Stomach smooth muscle (tissue), 2 donors: ENCODE measurements around the gene FTCDNL1.

ENCODE experiments used
- H3K27ac ChIP-seq: one replicate; pipeline ENCODE4 v1.7.0; 2013; ENCODE audit warnings: mild to moderate bottlenecking, low read length, inconsistent platforms
- H3K27me3 ChIP-seq, 2 donors: one replicate each; pipeline ENCODE4 v1.7.0; 2013; ENCODE audit warnings: low read length in 2 of 2; ENCODE audit not compliant: insufficient read depth in 2 of 2, control insufficient read depth in 1 of 2
- H3K36me3 ChIP-seq, 2 donors: one replicate each; pipeline ENCODE4 v1.7.0; 2013; ENCODE audit warnings: low read length in 2 of 2; ENCODE audit not compliant: control insufficient read depth in 2 of 2, insufficient read depth in 2 of 2
- H3K4me1 ChIP-seq: one replicate; pipeline ENCODE4 v1.7.0; 2013; ENCODE audit warnings: low read length; ENCODE audit not compliant: control insufficient read depth, insufficient read depth
- H3K4me3 ChIP-seq, 2 donors: one replicate each; pipeline ENCODE4 v1.7.0; 2013; ENCODE audit warnings: low read length in 2 of 2
- H3K9ac ChIP-seq, 2 donors: one replicate each; pipeline ENCODE4 v1.7.0; 2013; ENCODE audit warnings: low read length in 2 of 2, mild to moderate bottlenecking in 1 of 2
- H3K9me3 ChIP-seq, 2 donors: one replicate each; pipeline ENCODE4 v1.7.0; 2013; ENCODE audit warnings: low read length in 2 of 2; ENCODE audit not compliant: control insufficient read depth in 2 of 2
- donor health status: healthy.
- donor health status: Pancreatic carcinoma.

FTCDNL1 gene

DNA sequence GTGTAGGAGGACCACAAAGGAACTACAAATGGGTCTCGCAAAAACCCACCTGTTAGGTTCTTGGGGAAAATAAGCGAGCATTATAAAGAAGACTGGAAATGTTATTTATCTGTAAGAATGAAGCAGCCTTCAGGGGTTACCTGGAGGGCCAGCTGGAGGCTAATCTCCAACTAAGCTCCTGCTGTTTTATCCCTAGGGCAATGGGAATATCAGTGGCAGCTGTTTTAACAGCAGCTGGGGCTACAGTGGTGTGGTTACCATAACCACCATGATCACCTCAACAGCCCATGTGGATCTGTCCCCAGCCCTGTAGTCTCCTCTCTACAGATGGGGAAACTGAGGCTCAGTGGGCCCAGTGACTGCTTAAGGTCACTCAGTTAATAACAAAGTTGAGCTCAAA is 108.1 kb downstream of the FTCDNL1 start:
- no peak overlapping the region for H3K4me3 ChIP-seq
- H3K36me3 ChIP-seq: no peaks in the 10 kb centered on the region
- no peak overlapping the region for H3K9ac ChIP-seq
- H3K27me3 ChIP-seq: no peaks in the 10 kb centered on the region
- H3K9me3 ChIP-seq: no peaks in the 10 kb centered on the region
- peaks cover 6% of the 10 kb centered on the region for H3K4me1 ChIP-seq
- H3K27ac ChIP-seq: no peak overlapping the region

DNA sequence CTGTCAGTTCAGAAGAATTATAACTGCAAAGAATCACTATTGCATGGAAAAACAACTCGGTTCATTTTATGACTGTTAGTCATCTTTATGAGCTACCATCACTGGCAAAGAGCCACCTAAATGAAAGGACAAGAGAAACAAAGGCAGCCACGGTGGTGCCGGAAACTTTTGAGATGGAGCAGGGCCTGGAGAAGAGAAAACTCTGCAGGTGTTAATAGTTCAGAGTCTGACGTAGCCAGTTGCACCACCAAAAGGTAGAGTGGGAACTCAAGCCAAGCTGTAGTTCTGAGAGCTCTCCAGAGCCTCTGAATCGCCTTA is 110.9 kb downstream of the FTCDNL1 start:
- Histone ChIP-seq H3K9me3 (no peaks in the 10 kb centered on the region), H3K36me3 (no peaks in the 10 kb centered on the region), H3K4me1 (peaks cover 6% of the 10 kb centered on the region), H3K9ac (no peak overlapping the region), H3K27me3 (peaks cover 0 to 2% of the 10 kb centered on the region in 2 donors), H3K4me3 (no peak overlapping the region), H3K27ac (no peak overlapping the region)

DNA sequence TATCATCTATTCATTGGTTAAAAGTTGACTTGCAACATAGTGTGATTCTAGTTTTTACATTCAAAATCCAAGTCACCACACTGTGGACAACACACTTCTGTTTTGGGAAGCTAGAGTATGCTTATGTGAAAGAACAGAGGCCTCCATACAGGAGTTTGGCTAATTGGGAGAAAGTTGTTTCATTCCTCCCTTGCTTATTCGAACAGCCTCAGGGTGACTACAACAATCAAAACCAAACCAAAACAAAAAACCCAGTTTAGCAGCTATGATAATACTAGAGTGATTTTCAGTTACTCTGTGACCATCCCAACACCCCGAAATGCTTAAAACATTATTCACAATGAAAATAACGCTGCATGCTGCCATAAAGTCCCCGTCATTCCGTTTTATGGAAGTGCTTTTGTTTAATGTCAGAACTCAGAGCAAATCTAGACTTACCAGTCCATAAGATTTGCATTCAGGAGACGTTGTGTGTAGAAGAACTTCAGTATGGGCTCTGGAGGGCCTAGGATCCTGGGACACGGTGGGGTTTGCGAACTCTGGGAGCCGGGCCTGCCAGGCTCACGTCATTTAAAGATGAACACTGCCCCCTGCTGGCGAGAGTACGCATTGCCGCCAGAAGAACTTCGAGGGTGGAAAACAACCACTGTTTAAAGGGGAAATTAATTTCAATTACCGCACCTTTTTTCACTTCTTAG is 111.4 kb downstream of the FTCDNL1 start:
- H3K4me3 ChIP-seq: peak overlapping the region in 1 of 2 donors; percentile 35
- peak overlapping the region; percentile 35 to 51 for H3K9ac ChIP-seq
- peaks cover 0 to 2% of the 10 kb centered on the region in 2 donors for H3K27me3 ChIP-seq
- H3K4me1 ChIP-seq: peaks cover 6% of the 10 kb centered on the region
- H3K36me3 ChIP-seq: no peaks in the 10 kb centered on the region
- no peak overlapping the region for H3K27ac ChIP-seq
- H3K9me3 ChIP-seq: no peaks in the 10 kb centered on the region

DNA sequence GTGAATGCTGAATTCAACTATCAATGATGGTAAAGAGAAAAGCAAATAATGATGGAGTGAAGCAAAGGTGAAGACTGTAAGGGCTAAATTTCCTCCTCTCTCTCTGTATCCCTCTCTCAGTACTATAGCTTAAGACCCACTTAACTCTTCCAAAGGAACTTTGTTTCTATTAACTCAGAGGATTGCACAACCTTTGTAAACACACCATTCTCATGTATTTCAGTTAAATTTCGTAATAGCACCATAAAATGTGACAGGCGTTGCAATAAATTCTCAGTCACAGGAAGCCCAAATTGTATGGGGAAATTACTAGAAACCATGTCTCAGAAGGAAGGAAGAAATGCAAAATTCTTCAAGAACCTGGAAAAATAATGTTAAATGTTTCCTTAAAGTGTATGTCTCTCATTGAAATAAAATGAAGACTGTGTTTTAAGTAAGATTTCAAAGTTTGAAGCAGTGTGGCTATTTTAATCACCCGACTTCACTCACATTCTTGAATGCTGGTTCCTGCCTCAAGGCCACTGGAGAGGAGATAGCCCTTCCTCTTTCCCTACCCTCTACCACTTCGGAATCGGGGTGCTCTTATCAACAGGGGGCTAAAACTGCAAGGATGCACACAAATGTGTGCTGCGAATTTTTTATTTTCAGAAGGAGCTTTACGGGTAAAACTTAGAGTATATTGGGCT is 112.1 kb downstream of the FTCDNL1 start:
- H3K4me3 ChIP-seq: no peak overlapping the region

DNA sequence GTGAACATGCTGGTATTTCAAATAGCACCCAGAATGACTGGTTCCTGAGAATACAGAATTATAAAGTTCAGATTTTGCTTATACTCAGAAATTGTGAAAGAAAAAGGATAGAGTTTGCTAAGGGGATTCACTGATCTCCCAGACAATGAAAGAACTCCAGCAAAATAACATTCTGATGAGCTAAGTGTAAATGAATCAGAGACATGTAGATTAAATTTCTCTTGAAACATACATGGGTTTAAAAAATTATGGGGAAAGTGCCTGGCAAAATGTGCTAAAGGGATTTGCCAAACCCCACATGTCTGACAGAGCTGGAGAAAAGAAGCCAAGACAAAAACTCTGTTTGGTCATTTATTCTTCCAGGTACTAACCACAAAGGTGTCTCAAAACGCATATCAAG is 116.3 kb downstream of the FTCDNL1 start:
- no peak overlapping the region for H3K9ac ChIP-seq
- no peaks in the 10 kb centered on the region for H3K36me3 ChIP-seq
- no peak overlapping the region for H3K27ac ChIP-seq
- peaks cover 0 to 2% of the 10 kb centered on the region in 2 donors for H3K27me3 ChIP-seq
- no peak overlapping the region for H3K4me3 ChIP-seq
- H3K4me1 ChIP-seq: peaks cover 2% of the 10 kb centered on the region
- H3K9me3 ChIP-seq: peaks cover 0 to 2% of the 10 kb centered on the region in 2 donors

More for the DNA sequence above, 112.1 kb downstream of the FTCDNL1 start:
- Histone ChIP-seq H3K4me1 (peaks cover 6% of the 10 kb centered on the region), H3K9me3 (no peaks in the 10 kb centered on the region), H3K27me3 (peaks cover 0 to 2% of the 10 kb centered on the region in 2 donors), H3K9ac (no peak overlapping the region), H3K27ac (no peak overlapping the region), H3K36me3 (no peaks in the 10 kb centered on the region)

DNA sequence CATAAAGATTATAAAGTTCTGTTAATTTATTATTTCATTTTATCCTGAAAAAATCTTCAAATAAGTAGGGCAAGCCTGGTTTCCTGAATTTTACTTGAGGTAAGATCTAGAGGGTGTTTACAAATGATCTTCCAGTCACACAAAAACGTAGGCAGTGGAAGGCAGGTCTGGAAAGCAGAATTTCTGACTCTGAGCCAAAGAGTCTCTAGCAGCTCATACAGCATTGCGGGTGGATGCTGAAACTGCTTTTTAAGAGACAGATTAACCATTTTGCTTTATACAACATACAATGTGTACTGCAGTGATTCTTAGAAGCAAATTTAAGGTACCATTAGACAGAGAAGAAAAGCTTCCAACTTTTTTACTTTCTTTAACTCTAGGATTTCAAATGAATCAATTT is 117.0 kb downstream of the FTCDNL1 start:
- Histone ChIP-seq H3K36me3 (no peaks in the 10 kb centered on the region), H3K9ac (no peak overlapping the region), H3K27ac (no peak overlapping the region), H3K4me3 (no peak overlapping the region), H3K27me3 (peaks cover 0 to 2% of the 10 kb centered on the region in 2 donors), H3K4me1 (no peaks in the 10 kb centered on the region), H3K9me3 (peaks cover 0 to 2% of the 10 kb centered on the region in 2 donors)

DNA sequence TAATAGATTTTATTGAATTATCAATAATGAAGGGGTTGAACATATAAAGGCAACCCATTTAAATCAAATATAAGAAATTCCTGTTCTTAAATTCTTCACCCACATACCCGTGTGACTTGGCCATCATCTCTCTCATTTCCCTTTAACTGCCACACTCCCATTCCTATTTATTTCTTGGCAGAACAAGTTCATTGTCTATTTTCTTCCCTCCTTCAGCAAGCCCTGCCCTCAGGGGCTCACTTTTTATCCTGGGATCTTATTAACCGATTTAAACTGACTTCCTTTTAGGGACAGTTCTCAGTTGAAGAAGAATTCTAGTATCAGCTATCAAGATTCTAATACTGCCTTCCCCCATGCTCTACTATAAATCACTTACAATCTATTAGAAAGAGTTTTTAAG is 123.2 kb downstream of the FTCDNL1 start:
- Histone ChIP-seq H3K4me3 (no peak overlapping the region), H3K9ac (no peak overlapping the region)

DNA sequence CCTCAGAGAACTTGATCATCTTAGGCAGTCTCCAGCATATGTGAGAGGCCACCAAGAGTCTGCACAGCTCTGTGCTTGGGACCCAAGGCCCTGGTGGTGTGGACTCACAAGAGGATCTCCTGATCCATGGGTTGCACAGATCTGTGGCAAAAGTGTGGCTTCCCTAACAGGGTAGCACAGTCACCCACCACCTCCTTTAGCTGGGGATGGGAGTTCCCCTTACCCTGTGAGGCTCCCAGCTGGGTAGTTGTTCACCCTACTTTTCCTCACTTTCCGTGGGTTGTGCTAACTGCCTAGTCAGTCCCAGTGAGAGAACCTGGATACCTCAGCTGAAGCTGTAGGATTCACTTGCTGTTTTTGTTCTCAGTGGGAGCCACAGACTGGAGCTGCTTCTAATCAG is 123.7 kb downstream of the FTCDNL1 start:
- H3K27me3 ChIP-seq: peaks cover 0 to 3% of the 10 kb centered on the region in 2 donors
- H3K9ac ChIP-seq: no peak overlapping the region
- H3K4me1 ChIP-seq: no peaks in the 10 kb centered on the region
- H3K36me3 ChIP-seq: no peaks in the 10 kb centered on the region
- no peak overlapping the region for H3K4me3 ChIP-seq
- no peak overlapping the region for H3K27ac ChIP-seq
- H3K9me3 ChIP-seq: no peaks in the 10 kb centered on the region

More for the DNA sequence above, 123.2 kb downstream of the FTCDNL1 start:
- Histone ChIP-seq H3K36me3 (no peaks in the 10 kb centered on the region), H3K27me3 (peaks cover 0 to 3% of the 10 kb centered on the region in 2 donors), H3K9me3 (no peaks in the 10 kb centered on the region), H3K27ac (no peak overlapping the region), H3K4me1 (no peaks in the 10 kb centered on the region)

DNA sequence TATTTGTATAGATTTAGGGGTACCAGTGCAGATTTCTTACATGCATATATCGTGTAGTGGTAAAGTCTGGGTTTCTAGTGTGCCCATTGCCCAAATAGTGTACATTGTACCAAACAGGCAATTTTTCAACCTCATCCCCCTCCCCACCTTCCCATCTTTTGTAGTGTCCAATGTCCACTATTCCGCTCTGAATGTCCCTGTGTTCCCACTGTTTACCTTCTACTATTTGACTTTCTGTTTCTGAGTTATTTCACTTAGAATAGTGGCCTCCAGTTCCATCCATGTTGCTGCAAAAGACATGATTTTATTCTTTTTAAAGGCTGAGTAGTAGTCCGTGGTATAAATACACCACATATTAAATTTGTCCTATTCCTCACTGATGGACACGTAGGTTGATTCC is 132.9 kb downstream of the FTCDNL1 start:
- Histone ChIP-seq H3K4me1 (no peaks in the 10 kb centered on the region), H3K9me3 (no peaks in the 10 kb centered on the region), H3K4me3 (no peak overlapping the region), H3K9ac (no peak overlapping the region), H3K36me3 (no peaks in the 10 kb centered on the region), H3K27me3 (no peaks in the 10 kb centered on the region), H3K27ac (no peak overlapping the region)

DNA sequence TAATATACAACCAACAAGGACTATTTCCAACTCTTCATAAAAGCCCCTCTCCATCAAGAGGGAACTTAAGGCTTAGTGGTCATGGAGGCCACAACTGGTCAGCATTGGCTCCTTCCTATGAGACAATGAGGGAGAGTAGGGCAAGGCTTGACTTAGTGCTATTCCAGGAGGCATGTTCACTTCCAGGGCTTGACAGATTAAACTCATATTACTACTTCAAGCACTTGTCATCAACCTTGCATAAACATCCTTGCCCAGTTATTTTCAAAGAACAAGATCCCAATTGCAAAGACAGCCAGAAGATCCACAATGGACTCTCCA is 133.4 kb downstream of the FTCDNL1 start:
- no peaks in the 10 kb centered on the region for H3K27me3 ChIP-seq
- no peak overlapping the region for H3K27ac ChIP-seq
- H3K9ac ChIP-seq: no peak overlapping the region
- H3K4me3 ChIP-seq: no peak overlapping the region
- H3K4me1 ChIP-seq: no peaks in the 10 kb centered on the region
- H3K9me3 ChIP-seq: no peaks in the 10 kb centered on the region
- H3K36me3 ChIP-seq: no peaks in the 10 kb centered on the region
